ENCODE data around the gene S100A11. TPM values are rescaled to one million over a fixed set of nuclear protein-coding genes. Genes with fewer than 3 reads are reported as not detected.

S100A11 gene
- total and polyA plus RNA-seq, 7 donors, result 92.6 to 633 (median 156) TPM

GRCh38 chr1:152048416-152049009 lies 11.7 kb upstream of the S100A11 start:
- no peak for TF ChIP-seq POLR2A (IDR thresholded peaks at IDR 0.05)
- no peak for TF ChIP-seq EP300 (IDR thresholded peaks at IDR 0.05)
- TF ChIP-seq POLR2AphosphoS5 (IDR thresholded peaks at IDR 0.05), result no peak
- TF ChIP-seq, protein P1, sequence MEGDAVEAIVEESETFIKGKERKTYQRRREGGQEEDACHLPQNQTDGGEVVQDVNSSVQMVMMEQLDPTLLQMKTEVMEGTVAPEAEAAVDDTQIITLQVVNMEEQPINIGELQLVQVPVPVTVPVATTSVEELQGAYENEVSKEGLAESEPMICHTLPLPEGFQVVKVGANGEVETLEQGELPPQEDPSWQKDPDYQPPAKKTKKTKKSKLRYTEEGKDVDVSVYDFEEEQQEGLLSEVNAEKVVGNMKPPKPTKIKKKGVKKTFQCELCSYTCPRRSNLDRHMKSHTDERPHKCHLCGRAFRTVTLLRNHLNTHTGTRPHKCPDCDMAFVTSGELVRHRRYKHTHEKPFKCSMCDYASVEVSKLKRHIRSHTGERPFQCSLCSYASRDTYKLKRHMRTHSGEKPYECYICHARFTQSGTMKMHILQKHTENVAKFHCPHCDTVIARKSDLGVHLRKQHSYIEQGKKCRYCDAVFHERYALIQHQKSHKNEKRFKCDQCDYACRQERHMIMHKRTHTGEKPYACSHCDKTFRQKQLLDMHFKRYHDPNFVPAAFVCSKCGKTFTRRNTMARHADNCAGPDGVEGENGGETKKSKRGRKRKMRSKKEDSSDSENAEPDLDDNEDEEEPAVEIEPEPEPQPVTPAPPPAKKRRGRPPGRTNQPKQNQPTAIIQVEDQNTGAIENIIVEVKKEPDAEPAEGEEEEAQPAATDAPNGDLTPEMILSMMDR (IDR thresholded peaks at IDR 0.05), result no peak
- 15 to 42% methylated on average over 6 of the region's 6 CpGs for WGBS, 2 donors
- H3K27me3 ChIP-seq, result no peaks in the 10 kb centered on the region
- peak overlapping the region in 2 of 4 donors; percentile 20 to 27 for H3K4me3 ChIP-seq
- no peaks in the 10 kb centered on the region for H3K36me3 ChIP-seq
- H3K9me3 ChIP-seq, result no peaks in the 10 kb centered on the region
- intact Hi-C loops (cut with DNase I), result loop anchor here (5.0 kb wide), 1 partner anchor 394 kb away; no protein-coding TSS in a partner anchor
- peak; percentile 83 for DNase-seq
- H3K27ac ChIP-seq, result peak overlapping the region; percentile 89 to 95 (median 92)
- peaks cover 0 to 23% (median 19%) of the 10 kb centered on the region in 4 donors for H3K4me1 ChIP-seq

DNA sequence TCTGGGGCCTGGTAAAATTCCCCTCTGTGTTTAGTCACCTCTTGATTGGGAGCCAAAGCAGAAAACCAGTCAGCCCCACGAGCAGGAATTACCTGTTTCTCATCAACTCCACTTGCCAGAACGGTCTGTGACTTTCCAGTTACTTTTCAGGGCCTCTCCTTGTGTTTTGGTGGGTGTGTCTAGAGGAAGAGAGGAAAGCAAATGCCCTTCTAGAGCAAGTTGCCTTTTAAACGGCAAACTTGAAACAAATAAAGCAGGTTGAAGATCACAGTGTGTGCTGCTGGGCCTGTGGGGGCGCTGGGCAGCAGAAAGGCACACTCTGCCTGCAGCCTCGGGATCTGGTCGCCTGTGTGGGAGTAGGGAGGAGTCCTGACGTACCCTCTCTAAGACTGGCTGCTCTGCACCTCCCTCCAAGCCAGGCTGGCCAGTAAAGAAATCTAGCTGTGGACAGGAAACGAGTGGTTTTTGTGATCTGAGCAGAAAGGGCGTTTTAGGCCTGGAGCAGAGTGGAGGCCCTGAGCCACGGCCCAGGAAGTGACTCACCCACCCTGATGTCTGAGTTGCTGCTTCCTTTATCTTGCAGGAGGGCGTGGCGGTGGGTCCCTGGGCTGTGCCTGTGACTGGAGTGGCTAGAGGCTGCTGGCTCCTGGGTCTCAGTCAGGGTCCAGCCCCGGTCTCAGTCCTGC lies 11.1 kb upstream of the S100A11 start:
- peaks cover 0 to 23% (median 19%) of the 10 kb centered on the region in 4 donors for H3K4me1 ChIP-seq
- H3K4me3 ChIP-seq, result peak overlapping the region in 2 of 4 donors; percentile 20 to 27

GRCh38 chr1:152047413-152047729 lies 10.6 kb upstream of the S100A11 start:
- WGBS, 2 donors, result 24 to 54% methylated on average over 5 of the region's 5 CpGs
- Histone ChIP-seq H3K9me3 (no peaks in the 10 kb centered on the region), H3K27ac (peak overlapping the region; percentile 89 to 95 (median 92)), H3K36me3 (no peaks in the 10 kb centered on the region), H3K4me1 (peaks cover 0 to 23% (median 19%) of the 10 kb centered on the region in 4 donors), H3K27me3 (no peaks in the 10 kb centered on the region), H3K4me3 (peak overlapping the region in 2 of 4 donors; percentile 4 to 27)
- DNase-seq, result no peak
- intact Hi-C loops (cut with DNase I), result loop anchor here (1.0 to 5.0 kb wide), 2 partner anchors 11 to 395 kb away; no protein-coding TSS in a partner anchor
- no peak for TF ChIP-seq POLR2AphosphoS5 (IDR thresholded peaks at IDR 0.05)
- TF ChIP-seq POLR2A (IDR thresholded peaks at IDR 0.05), result no peak
- TF ChIP-seq EP300 (IDR thresholded peaks at IDR 0.05), result no peak
- TF ChIP-seq, protein P1 (IDR thresholded peaks at IDR 0.05), result no peak

More for the DNA sequence above, 11.1 kb upstream of the S100A11 start:
- TF ChIP-seq POLR2A (IDR thresholded peaks at IDR 0.05) (peak; percentile 43 to 57), POLR2AphosphoS5 (IDR thresholded peaks at IDR 0.05) (peak; percentile 67 to 92 (median 86)), EP300 (IDR thresholded peaks at IDR 0.05) (peak in 1 of 4 donors; percentile 76)
- TF ChIP-seq, protein P1 (IDR thresholded peaks at IDR 0.05), result peak in 3 of 4 experiments; percentile 24 to 53 (median 48)
- no peaks in the 10 kb centered on the region for H3K9me3 ChIP-seq
- intact Hi-C loops (cut with DNase I), result loop anchor here (1.0 to 5.0 kb wide), 2 partner anchors 12 to 394 kb away; no protein-coding TSS in a partner anchor
- WGBS, 2 donors, result 0 to 3% methylated on average over 13 of the region's 13 CpGs
- H3K27me3 ChIP-seq, result no peaks in the 10 kb centered on the region
- no peaks in the 10 kb centered on the region for H3K36me3 ChIP-seq
- H3K27ac ChIP-seq, result peak overlapping the region; percentile 89 to 95 (median 92)
- DNase-seq, result peak; percentile 96

- H3K4me1 ChIP-seq, result peaks cover 0 to 23% (median 19%) of the 10 kb centered on the region in 4 donors
- H3K4me3 ChIP-seq, result no peak overlapping the region
- H3K9me3 ChIP-seq, result no peaks in the 10 kb centered on the region
- WGBS, 2 donors, result 62 to 79% methylated on average over 3 of the region's 3 CpGs
- intact Hi-C loops (cut with DNase I), result no loop called here
- TF ChIP-seq POLR2AphosphoS5 (IDR thresholded peaks at IDR 0.05), result no peak
- TF ChIP-seq EP300 (IDR thresholded peaks at IDR 0.05), result no peak
- no peak for TF ChIP-seq POLR2A (IDR thresholded peaks at IDR 0.05)
- TF ChIP-seq, protein P1 (IDR thresholded peaks at IDR 0.05), result no peak
- H3K27ac ChIP-seq, result no peak overlapping the region
- no peaks in the 10 kb centered on the region for H3K36me3 ChIP-seq
- DNase-seq, result no peak
- H3K27me3 ChIP-seq, result no peaks in the 10 kb centered on the region
Observed at GRCh38 chr1:152044386-152044785, 7.6 kb upstream of the S100A11 start.

Measured in sigmoid colon (tissue), 7 donors.